ENCODE data around the gene HNRNPAB. TPM values are rescaled to one million over a fixed set of nuclear protein-coding genes. Genes with fewer than 3 reads are reported as not detected.

The HNRNPAB gene
- total RNA-seq, 1 donor from 2014 or later: 199 TPM

DNA sequence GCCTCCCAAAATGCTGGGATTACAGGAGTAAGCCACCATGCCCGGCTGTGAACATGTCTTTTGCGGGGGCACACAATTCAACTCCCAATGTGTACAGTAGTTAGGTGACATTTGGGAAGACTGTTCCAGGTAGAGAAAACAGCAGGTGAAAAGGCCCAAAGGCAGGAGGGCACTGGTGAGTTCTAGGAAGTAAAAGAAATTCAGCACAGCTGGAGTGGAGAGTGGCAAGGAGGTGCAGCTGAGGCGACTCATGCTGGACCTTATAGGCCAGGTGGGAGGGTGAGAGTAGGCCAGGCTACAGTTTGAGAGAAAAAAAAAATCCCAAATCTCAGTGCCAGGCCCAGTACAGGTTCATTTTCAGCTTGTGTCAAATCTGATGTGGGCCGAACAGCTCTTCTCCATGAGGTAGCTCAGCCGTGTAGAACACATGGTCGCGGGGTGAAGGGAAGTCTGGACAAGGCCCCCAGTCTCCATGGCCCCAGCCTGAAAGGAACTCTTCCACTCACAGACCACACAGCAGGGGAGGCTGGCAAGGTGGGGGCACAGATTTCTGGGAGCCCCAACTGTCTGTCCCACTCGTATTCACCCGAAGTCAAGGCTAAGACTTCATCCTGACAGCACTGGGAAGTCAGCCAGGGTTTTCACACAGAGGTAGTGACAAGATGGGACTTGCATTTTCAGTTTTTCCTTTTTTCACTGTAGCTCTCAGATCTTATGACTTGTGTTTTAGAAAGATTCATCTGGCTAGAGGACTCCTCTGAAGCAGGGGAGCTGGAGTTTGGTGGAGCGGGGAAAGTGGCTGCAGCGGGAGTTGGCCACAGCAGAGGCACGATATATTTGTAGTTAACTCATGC, 4.5 kb upstream of the HNRNPAB start:
- H3K4me3 ChIP-seq (ENCODE audit: insufficient read depth, low read depth, low read length): no peak overlapping the region
- H3K9me3 ChIP-seq (ENCODE audit: insufficient read depth, low read depth, low read length): no peaks in the 10 kb centered on the region
- Mint-ChIP-seq H3K36me3 (ENCODE audit: low read depth, unreplicated experiment) (no peaks in the 10 kb centered on the region), H3K4me1 (ENCODE audit: low read depth, unreplicated experiment) (peaks cover 9% of the 10 kb centered on the region), H3K27me3 (ENCODE audit: low read depth, unreplicated experiment) (peaks cover 9% of the 10 kb centered on the region), H3K4me3 (ENCODE audit: unreplicated experiment) (no peak overlapping the region), H3K27ac (ENCODE audit: unreplicated experiment) (peak overlapping the region; percentile 18), H3K9me3 (ENCODE audit: unreplicated experiment) (no peaks in the 10 kb centered on the region)
- no peak overlapping the region for H3K9ac ChIP-seq (ENCODE audit: low read length)
- peaks cover 8% of the 10 kb centered on the region for H3K4me1 ChIP-seq (ENCODE audit: insufficient read depth, low read length)
- FAIRE-seq: no peak
- no peaks in the 10 kb centered on the region for H4K20me1 ChIP-seq (ENCODE audit: insufficient read depth, low read length)
- H3K36me3 ChIP-seq (ENCODE audit: insufficient read depth, low read length): no peaks in the 10 kb centered on the region
- no peak for TF ChIP-seq EZH2 (IDR thresholded peaks at IDR 0.05; ENCODE audit: insufficient read depth, low read length)
- TF ChIP-seq, protein P1, sequence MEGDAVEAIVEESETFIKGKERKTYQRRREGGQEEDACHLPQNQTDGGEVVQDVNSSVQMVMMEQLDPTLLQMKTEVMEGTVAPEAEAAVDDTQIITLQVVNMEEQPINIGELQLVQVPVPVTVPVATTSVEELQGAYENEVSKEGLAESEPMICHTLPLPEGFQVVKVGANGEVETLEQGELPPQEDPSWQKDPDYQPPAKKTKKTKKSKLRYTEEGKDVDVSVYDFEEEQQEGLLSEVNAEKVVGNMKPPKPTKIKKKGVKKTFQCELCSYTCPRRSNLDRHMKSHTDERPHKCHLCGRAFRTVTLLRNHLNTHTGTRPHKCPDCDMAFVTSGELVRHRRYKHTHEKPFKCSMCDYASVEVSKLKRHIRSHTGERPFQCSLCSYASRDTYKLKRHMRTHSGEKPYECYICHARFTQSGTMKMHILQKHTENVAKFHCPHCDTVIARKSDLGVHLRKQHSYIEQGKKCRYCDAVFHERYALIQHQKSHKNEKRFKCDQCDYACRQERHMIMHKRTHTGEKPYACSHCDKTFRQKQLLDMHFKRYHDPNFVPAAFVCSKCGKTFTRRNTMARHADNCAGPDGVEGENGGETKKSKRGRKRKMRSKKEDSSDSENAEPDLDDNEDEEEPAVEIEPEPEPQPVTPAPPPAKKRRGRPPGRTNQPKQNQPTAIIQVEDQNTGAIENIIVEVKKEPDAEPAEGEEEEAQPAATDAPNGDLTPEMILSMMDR (IDR thresholded peaks at IDR 0.05; ENCODE audit: insufficient read depth, low read depth, low read length): no peak
- H3K79me2 ChIP-seq (ENCODE audit: insufficient read depth, low read length): peaks cover 9% of the 10 kb centered on the region
- no peak overlapping the region for H3K27ac ChIP-seq (ENCODE audit: low read depth, low read length)
- no peak overlapping the region for H2AFZ ChIP-seq (ENCODE audit: low read depth, low read length)
- DNase-seq (ENCODE audit: low read depth): no peak
- peaks cover 2% of the 10 kb centered on the region for H3K27me3 ChIP-seq (ENCODE audit: insufficient read depth, low read length)
- no peak overlapping the region for H3K4me2 ChIP-seq (ENCODE audit: low read length)

DNA sequence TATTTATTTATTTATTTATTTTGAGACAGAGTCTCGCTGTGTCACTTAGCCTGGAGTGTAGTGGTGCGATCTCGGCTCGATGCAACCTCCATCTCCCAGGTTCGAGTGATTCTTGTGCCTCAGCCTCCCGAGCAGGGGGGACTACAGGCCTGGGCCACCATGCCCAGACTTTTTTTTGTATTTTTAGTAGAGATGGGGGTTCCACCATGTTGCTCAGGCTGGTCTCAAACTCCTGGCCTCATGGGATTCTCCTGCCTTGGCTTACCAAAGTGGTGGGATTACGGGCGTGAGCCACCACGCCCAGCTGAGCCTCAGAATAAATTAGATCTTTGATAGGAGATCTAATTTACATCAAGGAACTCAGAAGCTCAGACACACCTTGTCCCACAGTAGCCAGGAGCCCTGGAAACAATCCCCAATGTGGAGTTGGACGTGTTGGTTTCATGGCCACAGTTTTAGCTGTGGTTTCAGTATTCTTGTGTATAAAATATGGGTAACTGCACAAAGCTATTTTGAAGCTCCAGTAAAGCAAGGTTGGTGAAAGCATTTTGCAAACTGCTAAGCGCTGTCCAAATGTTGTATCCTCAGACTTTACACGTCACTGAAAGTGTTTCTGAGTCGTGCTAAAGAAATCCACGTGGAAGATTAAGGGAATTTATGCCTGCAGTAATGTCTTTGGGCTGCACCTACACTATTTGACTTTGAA, 3.0 kb upstream of the HNRNPAB start:
- Histone ChIP-seq H3K4me1 (ENCODE audit: insufficient read depth, low read length) (peaks cover 13% of the 10 kb centered on the region), H3K27me3 (ENCODE audit: insufficient read depth, low read length) (no peaks in the 10 kb centered on the region), H3K9ac (ENCODE audit: low read length) (no peak overlapping the region), H3K27ac (ENCODE audit: low read depth, low read length) (no peak overlapping the region), H4K20me1 (ENCODE audit: insufficient read depth, low read length) (peaks cover 12% of the 10 kb centered on the region), H3K4me2 (ENCODE audit: low read length) (peak overlapping the region; percentile 54), H3K9me3 (ENCODE audit: insufficient read depth, low read depth, low read length) (no peaks in the 10 kb centered on the region), H2AFZ (ENCODE audit: low read depth, low read length) (no peak overlapping the region), H3K36me3 (ENCODE audit: insufficient read depth, low read length) (peaks cover 8% of the 10 kb centered on the region), H3K79me2 (ENCODE audit: insufficient read depth, low read length) (peaks cover 24% of the 10 kb centered on the region), H3K4me3 (ENCODE audit: insufficient read depth, low read depth, low read length) (no peak overlapping the region)
- FAIRE-seq (no peak), DNase-seq (ENCODE audit: low read depth) (peak; percentile 34)
- H3K27me3 Mint-ChIP-seq (ENCODE audit: low read depth, unreplicated experiment): peaks cover 7% of the 10 kb centered on the region
- no peaks in the 10 kb centered on the region for H3K9me3 Mint-ChIP-seq (ENCODE audit: unreplicated experiment)
- peaks cover 15% of the 10 kb centered on the region for H3K4me1 Mint-ChIP-seq (ENCODE audit: low read depth, unreplicated experiment)
- H3K4me3 Mint-ChIP-seq (ENCODE audit: unreplicated experiment): no peak overlapping the region
- TF ChIP-seq, protein P1 (IDR thresholded peaks at IDR 0.05; ENCODE audit: insufficient read depth, low read depth, low read length): no peak
- no peak for TF ChIP-seq EZH2 (IDR thresholded peaks at IDR 0.05; ENCODE audit: insufficient read depth, low read length)
- H3K36me3 Mint-ChIP-seq (ENCODE audit: low read depth, unreplicated experiment): peaks cover 1% of the 10 kb centered on the region
- H3K27ac Mint-ChIP-seq (ENCODE audit: unreplicated experiment): no peak overlapping the region
